NB4 (cell line): ENCODE data around the gene HEMK1.
A peak's percentile ranks its signal among the peaks of the same experiment; 100 is the strongest.

ENCODE experiments used
- DNase-seq: peaks from one replicate; pipeline ENCODE4 v3.0.0; 2010; ENCODE audit warnings: low read depth
- H3K4me3 ChIP-seq: one replicate; pipeline ENCODE4 v1.5.1; 2011; ENCODE audit warnings: mild to moderate bottlenecking, low read depth, low read length, moderate library complexity
- CTCF ChIP-seq: IDR thresholded peaks from one replicate; pipeline ENCODE4 v1.5.1; 2012; ENCODE audit warnings: low read depth, low read length
- MYC ChIP-seq: IDR thresholded peaks from 2 replicates; pipeline ENCODE4 v1.6.1; 2011; ENCODE audit warnings: low read depth, low read length
- POLR2A ChIP-seq: IDR thresholded peaks from 2 replicates; pipeline ENCODE4 v1.6.1; 2011; ENCODE audit warnings: mild to moderate bottlenecking; ENCODE audit not compliant: insufficient read length; ENCODE audit errors: extremely low read depth
- TF ChIP-seq, protein P1 (sequence below): IDR thresholded peaks from 2 replicates; pipeline ENCODE4 v1.6.1; 2011; ENCODE audit warnings: low read depth, low read length

HEMK1 gene

GRCh38 chr3:50599115-50599715 is 29.9 kb downstream of the HEMK1 start:
- DNase-seq = no peak
- no peak for TF ChIP-seq POLR2A
- no peak for TF ChIP-seq MYC
- no peak for TF ChIP-seq CTCF
- TF ChIP-seq, protein P1, sequence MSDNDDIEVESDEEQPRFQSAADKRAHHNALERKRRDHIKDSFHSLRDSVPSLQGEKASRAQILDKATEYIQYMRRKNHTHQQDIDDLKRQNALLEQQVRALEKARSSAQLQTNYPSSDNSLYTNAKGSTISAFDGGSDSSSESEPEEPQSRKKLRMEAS = no peak
- no peak overlapping the region for H3K4me3 ChIP-seq

DNA sequence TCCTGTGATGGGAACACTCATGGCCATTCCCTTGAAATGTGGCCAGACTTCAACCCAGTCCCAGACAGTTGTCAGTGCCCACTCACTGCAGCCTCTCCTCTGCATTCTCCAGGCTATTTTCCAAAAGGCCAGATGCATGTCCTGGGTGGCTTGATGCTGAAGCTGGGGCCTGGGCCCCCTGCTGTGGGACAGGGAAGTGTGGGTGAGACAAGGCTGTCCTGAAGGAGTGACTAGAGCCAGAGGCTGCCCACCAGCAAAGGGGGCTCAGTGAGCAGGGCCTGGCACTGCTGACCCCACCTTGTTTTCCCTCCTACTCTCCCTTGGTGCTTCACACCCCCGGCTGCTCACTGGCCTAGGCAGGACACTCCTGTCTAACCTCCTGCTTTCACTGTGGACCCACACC is 30.4 kb downstream of the HEMK1 start:
- DNase-seq = peak; percentile 51
- no peak overlapping the region for H3K4me3 ChIP-seq
- TF ChIP-seq, protein P1 = no peak
- TF ChIP-seq CTCF (no peak), POLR2A (no peak), MYC (no peak)

- TF ChIP-seq CTCF (no peak), MYC (no peak), POLR2A (no peak)
- TF ChIP-seq, protein P1 = no peak
- peak overlapping the region; percentile 2 for H3K4me3 ChIP-seq
- DNase-seq = no peak
Observed at GRCh38 chr3:50600141-50600753, 30.9 kb downstream of the HEMK1 start.

DNA sequence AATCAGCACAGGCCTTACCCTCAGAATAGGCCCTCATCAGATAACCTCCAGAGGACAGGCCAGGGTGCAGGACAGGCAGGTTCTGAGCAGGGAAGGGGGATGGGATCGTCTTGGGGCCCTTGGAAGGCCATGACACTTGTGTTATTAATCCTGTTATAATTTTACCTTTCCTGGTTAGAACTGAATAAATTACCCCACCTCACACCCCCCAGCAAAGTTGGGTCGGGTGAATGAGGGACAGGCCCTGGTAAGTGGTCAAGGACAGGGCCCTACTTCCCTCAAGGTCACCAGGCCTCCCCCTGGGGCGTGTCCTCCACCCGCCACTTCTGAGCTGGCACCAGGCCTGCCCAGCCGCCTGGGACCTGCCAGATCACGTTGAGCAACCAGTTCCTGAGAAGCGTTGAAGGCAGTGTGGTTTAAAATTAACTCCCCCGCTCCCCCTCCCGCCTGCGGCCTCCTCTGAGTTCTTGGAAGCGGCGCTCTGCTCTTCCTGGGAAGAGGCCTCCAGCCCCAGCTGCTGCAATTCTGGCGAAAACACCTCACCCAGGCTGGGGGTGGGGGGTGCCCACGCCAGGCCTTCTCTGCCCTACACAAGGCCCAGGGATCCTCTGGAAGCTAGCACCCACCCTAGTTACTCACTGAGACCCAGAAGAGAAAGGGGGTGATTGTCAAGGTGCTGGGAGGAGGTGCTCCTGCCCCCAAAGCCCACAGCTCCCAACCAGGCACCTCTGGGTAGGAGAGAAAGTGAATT is 31.7 kb downstream of the HEMK1 start:
- no peak for TF ChIP-seq CTCF
- TF ChIP-seq, protein P1 = peak; percentile 3; the same call in 1 of the 2 replicates
- TF ChIP-seq POLR2A = no peak
- peak; percentile 71 for TF ChIP-seq MYC
- peak overlapping the region; percentile 13 for H3K4me3 ChIP-seq
- peak; percentile 97 for DNase-seq

DNA sequence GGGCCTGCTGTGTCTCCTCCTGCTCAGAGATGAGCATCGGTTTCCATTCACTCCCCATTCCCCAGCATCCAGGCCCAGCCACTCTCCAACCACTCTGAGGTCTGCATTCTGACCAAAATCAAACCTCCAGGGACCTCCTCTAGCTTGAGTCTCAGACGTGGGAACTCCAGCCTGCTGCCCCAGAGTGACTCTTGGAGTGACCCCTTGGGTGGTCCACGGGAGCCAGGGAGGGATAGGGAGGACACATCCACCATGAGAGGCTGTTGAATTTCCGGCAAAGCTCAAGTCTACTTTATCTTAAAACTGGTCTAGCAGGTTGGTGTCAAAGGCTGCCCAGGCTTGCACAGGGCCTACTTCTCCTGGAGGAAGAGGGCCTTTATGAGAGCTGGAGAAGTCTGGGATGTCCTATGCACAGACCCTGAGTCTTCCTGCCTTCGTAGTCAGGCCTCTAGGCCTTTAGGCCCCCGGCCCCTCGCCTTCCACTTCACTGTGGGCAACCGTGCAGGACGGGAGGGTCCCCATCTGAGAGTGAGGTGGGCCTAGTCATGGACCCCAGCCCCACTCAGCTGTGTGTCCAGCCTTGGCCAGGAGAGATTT is 33.4 kb downstream of the HEMK1 start:
- TF ChIP-seq POLR2A (no peak), MYC (no peak), CTCF (no peak)
- TF ChIP-seq, protein P1 = no peak
- peak; percentile 48 for DNase-seq
- H3K4me3 ChIP-seq = no peak overlapping the region
